Mesothelial cell of epicardium (in vitro differentiated cells): ENCODE data around the gene MBD3L5. TPM values are rescaled to one million over a fixed set of nuclear protein-coding genes. Genes with fewer than 3 reads are reported as not detected.
"Not testable (repeated sequence)": the region's sequence is repeated elsewhere in the genome, so short reads cannot be mapped to it uniquely, and the experiment has no call there.

Experiments used
- DNase-seq, 2 experiments: peaks; one replicate each; pipeline ENCODE4 v3.0.0; 2021; ENCODE audit warnings: low spot score in 2 of 2; ENCODE audit not compliant: unreplicated experiment in 2 of 2
- H3K27ac Mint-ChIP-seq: 2 replicates; pipeline ENCODE4 v1.8.0; 2021; ENCODE audit warnings: mixed read lengths
- H3K27me3 Mint-ChIP-seq: 2 replicates; pipeline ENCODE4 v1.8.0; 2021; ENCODE audit warnings: low read depth, mixed read lengths
- H3K36me3 Mint-ChIP-seq: 2 replicates; pipeline ENCODE4 v1.8.0; 2021; ENCODE audit warnings: mixed read lengths
- H3K4me1 Mint-ChIP-seq: 2 replicates; pipeline ENCODE4 v1.8.0; 2021; ENCODE audit warnings: mixed read lengths
- H3K4me3 Mint-ChIP-seq: 2 replicates; pipeline ENCODE4 v1.8.0; 2021; ENCODE audit warnings: mild to moderate bottlenecking, moderate library complexity, mixed read lengths
- H3K9me3 Mint-ChIP-seq: 2 replicates; pipeline ENCODE4 v1.8.0; 2021; ENCODE audit warnings: mixed read lengths
- CTCF ChIP-seq: fragments of 200-600 bp; sonication (generic); IDR thresholded peaks from one replicate; pipeline ENCODE4 v1.5.0; 2021; ENCODE audit warnings: antibody characterized with exemption; ENCODE audit not compliant: unreplicated experiment
- total RNA-seq: library from RNA; stranded (reverse); gene quantifications from 3 replicates; pipeline ENCODE4 v1.2.1, GENCODE V29; 2021

The MBD3L5 gene
- total RNA-seq, 1 donor from 2014 or later, result not detected

GRCh38 chr19:7049021-7049420, 18.6 kb downstream of the MBD3L5 start, which contains the start of gene MBD3L2:
Gene MBD3L2, plus strand, starts transcription at chr19:7049321. Its CDS starts 53 bp downstream, at chr19:7049374.
- not testable (repeated sequence) for H3K4me1 Mint-ChIP-seq, DNase-seq, H3K27ac Mint-ChIP-seq, H3K4me3 Mint-ChIP-seq, H3K27me3 Mint-ChIP-seq, H3K9me3 Mint-ChIP-seq, H3K36me3 Mint-ChIP-seq

- H3K9me3 Mint-ChIP-seq, H3K4me1 Mint-ChIP-seq, H3K4me3 Mint-ChIP-seq, DNase-seq, H3K27me3 Mint-ChIP-seq, H3K27ac Mint-ChIP-seq, H3K36me3 Mint-ChIP-seq: not testable (repeated sequence)
Observed at GRCh38 chr19:7051421-7051820, 21.0 kb downstream of the MBD3L5 start.

GRCh38 chr19:7052896-7053295, 22.5 kb downstream of the MBD3L5 start:
- H3K36me3 Mint-ChIP-seq, H3K9me3 Mint-ChIP-seq, H3K4me1 Mint-ChIP-seq, H3K27ac Mint-ChIP-seq, H3K4me3 Mint-ChIP-seq, DNase-seq, H3K27me3 Mint-ChIP-seq: not testable (repeated sequence)

GRCh38 chr19:7054635-7055368, 24.4 kb downstream of the MBD3L5 start:
- DNase-seq, H3K27ac Mint-ChIP-seq, H3K4me3 Mint-ChIP-seq, H3K27me3 Mint-ChIP-seq, H3K4me1 Mint-ChIP-seq, H3K36me3 Mint-ChIP-seq, H3K9me3 Mint-ChIP-seq: not testable (repeated sequence)

- H3K4me3 Mint-ChIP-seq, H3K27ac Mint-ChIP-seq, H3K27me3 Mint-ChIP-seq, H3K36me3 Mint-ChIP-seq, H3K4me1 Mint-ChIP-seq, H3K9me3 Mint-ChIP-seq, DNase-seq: not testable (repeated sequence)
Observed at GRCh38 chr19:7055679-7056078, 25.3 kb downstream of the MBD3L5 start.

GRCh38 chr19:7056371-7056770, 26.0 kb downstream of the MBD3L5 start:
- not testable (repeated sequence) for H3K9me3 Mint-ChIP-seq, H3K27ac Mint-ChIP-seq, H3K4me1 Mint-ChIP-seq, DNase-seq, H3K36me3 Mint-ChIP-seq, H3K27me3 Mint-ChIP-seq, H3K4me3 Mint-ChIP-seq

GRCh38 chr19:7058576-7058975, 28.2 kb downstream of the MBD3L5 start, which contains the start of gene MBD3L3:
Gene MBD3L3, minus strand, starts transcription at chr19:7058676. Its CDS starts 71 bp downstream, at chr19:7058605.
- H3K27ac Mint-ChIP-seq, H3K9me3 Mint-ChIP-seq, H3K4me3 Mint-ChIP-seq, DNase-seq, H3K36me3 Mint-ChIP-seq, H3K27me3 Mint-ChIP-seq, H3K4me1 Mint-ChIP-seq: not testable (repeated sequence)

GRCh38 chr19:7059977-7060376, 29.6 kb downstream of the MBD3L5 start:
- not testable (repeated sequence) for H3K4me1 Mint-ChIP-seq, H3K4me3 Mint-ChIP-seq, H3K27me3 Mint-ChIP-seq, H3K9me3 Mint-ChIP-seq, DNase-seq, H3K27ac Mint-ChIP-seq, H3K36me3 Mint-ChIP-seq

- Mint-ChIP-seq H3K27ac (no peak overlapping the region), H3K4me1 (no peaks in the 10 kb centered on the region), H3K27me3 (no peaks in the 10 kb centered on the region), H3K36me3 (no peaks in the 10 kb centered on the region), H3K9me3 (peaks cover 11% of the 10 kb centered on the region), H3K4me3 (no peak overlapping the region)
- DNase-seq, result no peak
- no peak for TF ChIP-seq CTCF
Observed at GRCh38 chr19:7063339-7063738, 33.0 kb downstream of the MBD3L5 start.
